ENCODE results near the gene PIERCE2. TPM values are rescaled to one million over a fixed set of nuclear protein-coding genes. Genes with fewer than 3 reads are reported as not detected.

PIERCE2 gene
- total RNA-seq, 4 donors from 2014 or later: 1.9 to 5.4 (median 3.9) TPM

DNA sequence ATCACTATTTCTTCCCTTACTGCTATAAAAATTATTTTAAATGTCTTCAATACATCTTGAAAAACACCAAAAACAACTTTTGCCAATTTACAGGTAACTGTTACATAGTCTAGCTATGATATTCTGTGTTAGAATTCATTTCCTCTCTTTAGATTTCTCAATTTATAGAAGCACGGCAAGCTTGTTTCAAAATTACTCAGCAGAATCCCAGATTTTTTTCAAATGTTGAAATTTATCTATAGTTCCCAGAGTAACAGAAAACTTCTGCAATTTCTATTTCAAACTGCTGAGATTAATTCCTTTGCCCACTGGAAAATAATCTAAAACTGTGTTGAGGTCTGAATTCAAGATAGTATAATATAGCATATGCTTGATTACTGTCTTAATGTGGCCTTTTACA is 41.3 kb upstream of the PIERCE2 start:
- ATAC-seq: no peak
- WGBS, 2 donors (ENCODE audit: low coverage in 1 of 2): 78 to 88% methylated on average over 1 of the region's 1 CpG
- Histone ChIP-seq H3K4me3 (no peak overlapping the region), H3K4me1 (no peaks in the 10 kb centered on the region), H3K27ac (no peak overlapping the region), H3K27me3 (no peaks in the 10 kb centered on the region), H3K9me3 (no peaks in the 10 kb centered on the region), H3K36me3 (peaks cover 0 to 73% of the 10 kb centered on the region in 2 donors)
- TF ChIP-seq POLR2AphosphoS5 (IDR thresholded peaks at IDR 0.05) (no peak), EP300 (IDR thresholded peaks at IDR 0.05) (no peak), POLR2A (IDR thresholded peaks at IDR 0.05) (no peak)
- TF ChIP-seq, protein P1, sequence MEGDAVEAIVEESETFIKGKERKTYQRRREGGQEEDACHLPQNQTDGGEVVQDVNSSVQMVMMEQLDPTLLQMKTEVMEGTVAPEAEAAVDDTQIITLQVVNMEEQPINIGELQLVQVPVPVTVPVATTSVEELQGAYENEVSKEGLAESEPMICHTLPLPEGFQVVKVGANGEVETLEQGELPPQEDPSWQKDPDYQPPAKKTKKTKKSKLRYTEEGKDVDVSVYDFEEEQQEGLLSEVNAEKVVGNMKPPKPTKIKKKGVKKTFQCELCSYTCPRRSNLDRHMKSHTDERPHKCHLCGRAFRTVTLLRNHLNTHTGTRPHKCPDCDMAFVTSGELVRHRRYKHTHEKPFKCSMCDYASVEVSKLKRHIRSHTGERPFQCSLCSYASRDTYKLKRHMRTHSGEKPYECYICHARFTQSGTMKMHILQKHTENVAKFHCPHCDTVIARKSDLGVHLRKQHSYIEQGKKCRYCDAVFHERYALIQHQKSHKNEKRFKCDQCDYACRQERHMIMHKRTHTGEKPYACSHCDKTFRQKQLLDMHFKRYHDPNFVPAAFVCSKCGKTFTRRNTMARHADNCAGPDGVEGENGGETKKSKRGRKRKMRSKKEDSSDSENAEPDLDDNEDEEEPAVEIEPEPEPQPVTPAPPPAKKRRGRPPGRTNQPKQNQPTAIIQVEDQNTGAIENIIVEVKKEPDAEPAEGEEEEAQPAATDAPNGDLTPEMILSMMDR (IDR thresholded peaks at IDR 0.05): no peak

DNA sequence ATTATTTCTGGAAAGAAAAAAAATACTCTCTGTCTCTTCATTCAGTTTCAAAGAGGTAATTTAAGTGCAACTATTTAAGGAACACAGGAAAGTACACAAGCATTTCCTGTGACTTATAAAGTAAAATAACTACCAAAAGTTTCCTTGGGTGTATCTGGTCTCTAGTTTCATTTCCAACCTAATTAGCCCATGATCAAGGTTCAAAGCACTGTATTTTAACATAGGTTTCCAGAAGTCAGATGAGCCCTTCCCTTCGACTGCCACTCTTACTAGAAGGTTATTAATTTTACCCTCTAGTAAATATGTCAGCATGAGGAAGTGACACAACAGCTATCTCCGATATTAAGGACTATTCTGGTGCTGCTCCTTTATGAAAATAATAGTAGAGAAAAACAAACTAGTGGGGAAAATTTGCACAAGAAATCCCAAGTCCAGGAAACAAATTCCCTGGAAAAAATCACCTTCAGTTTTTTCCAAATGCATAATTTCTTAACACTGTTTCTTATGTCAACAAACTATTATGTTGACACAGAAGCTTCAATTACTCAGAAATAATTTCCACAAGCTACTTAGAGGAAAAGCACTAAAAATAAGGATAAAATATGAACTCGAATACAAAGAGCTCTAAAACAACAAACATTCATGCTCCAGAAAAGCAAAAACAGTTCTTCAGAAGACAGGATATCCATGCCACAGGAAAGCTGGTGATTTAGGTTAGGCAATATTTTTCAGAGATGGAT is 35.4 kb upstream of the PIERCE2 start:
- H3K9me3 ChIP-seq: no peaks in the 10 kb centered on the region
- no peak for ATAC-seq
- TF ChIP-seq EP300 (IDR thresholded peaks at IDR 0.05) (no peak), POLR2A (IDR thresholded peaks at IDR 0.05) (no peak), POLR2AphosphoS5 (IDR thresholded peaks at IDR 0.05) (no peak)
- TF ChIP-seq, protein P1 (IDR thresholded peaks at IDR 0.05): no peak
- H3K4me1 ChIP-seq: no peaks in the 10 kb centered on the region
- WGBS, 2 donors (ENCODE audit: low coverage in 1 of 2): 33 to 36% methylated on average over 3 of the region's 3 CpGs
- H3K36me3 ChIP-seq: peaks cover 4 to 86% of the 10 kb centered on the region in 2 donors
- no peaks in the 10 kb centered on the region for H3K27me3 ChIP-seq
- peak overlapping the region in 1 of 4 donors; percentile 28 for H3K27ac ChIP-seq
- no peak overlapping the region for H3K4me3 ChIP-seq

DNA sequence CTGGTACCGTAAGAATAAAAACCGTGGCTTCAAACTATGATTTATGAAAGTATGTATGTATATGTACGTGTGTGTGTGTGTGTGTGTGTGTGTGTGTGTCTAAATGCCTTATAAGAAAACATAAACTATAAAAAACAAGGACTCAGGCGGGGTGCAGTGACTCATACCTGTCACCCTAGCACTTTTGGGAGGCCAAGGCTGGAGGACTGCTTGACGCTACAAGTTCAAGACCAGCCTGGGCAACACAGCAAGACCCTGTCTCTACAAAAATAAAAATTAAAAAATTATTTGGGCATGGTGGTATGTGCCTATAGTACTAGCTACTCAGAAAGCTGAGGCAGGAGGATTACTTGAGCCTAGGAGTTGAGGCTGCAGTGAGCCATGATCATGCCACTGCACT is 29.2 kb upstream of the PIERCE2 start:
- no peak for ATAC-seq
- Histone ChIP-seq H3K4me3 (no peak overlapping the region), H3K36me3 (peaks cover 4 to 90% of the 10 kb centered on the region in 2 donors), H3K9me3 (no peaks in the 10 kb centered on the region), H3K27me3 (no peaks in the 10 kb centered on the region), H3K27ac (no peak overlapping the region), H3K4me1 (no peaks in the 10 kb centered on the region)
- TF ChIP-seq POLR2AphosphoS5 (IDR thresholded peaks at IDR 0.05): no peak
- no peak for TF ChIP-seq POLR2A (IDR thresholded peaks at IDR 0.05)
- no peak for TF ChIP-seq EP300 (IDR thresholded peaks at IDR 0.05)
- TF ChIP-seq, protein P1 (IDR thresholded peaks at IDR 0.05): no peak
- WGBS, 2 donors (ENCODE audit: low coverage in 1 of 2): 71 to 100% methylated on average over 1 to 5 of the region's 5 CpGs

DNA sequence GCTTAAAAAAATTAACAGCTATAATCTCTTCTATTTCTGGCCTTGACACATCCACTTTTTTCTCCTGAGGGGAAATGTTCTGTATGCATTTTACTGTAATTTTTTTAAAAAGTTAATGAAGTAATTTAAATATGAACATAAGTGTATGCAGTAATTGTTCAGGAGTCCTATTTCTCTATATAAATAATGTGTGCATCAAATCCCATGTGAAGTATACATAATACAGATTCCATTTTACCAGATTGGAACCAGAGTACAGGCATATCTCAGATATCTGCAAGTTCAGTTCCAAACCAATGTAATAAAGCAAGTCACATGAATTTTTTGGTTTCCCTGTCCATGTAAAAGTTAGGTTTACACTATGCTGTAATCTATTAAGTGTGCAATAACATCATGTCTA is 26.7 kb upstream of the PIERCE2 start:
- Histone ChIP-seq H3K27me3 (no peaks in the 10 kb centered on the region), H3K9me3 (no peaks in the 10 kb centered on the region), H3K4me3 (no peak overlapping the region), H3K36me3 (peaks cover 0 to 95% of the 10 kb centered on the region in 2 donors), H3K4me1 (no peaks in the 10 kb centered on the region), H3K27ac (no peak overlapping the region)
- no peak for TF ChIP-seq EP300 (IDR thresholded peaks at IDR 0.05)
- TF ChIP-seq POLR2AphosphoS5 (IDR thresholded peaks at IDR 0.05): no peak
- TF ChIP-seq, protein P1 (IDR thresholded peaks at IDR 0.05): no peak
- no peak for TF ChIP-seq POLR2A (IDR thresholded peaks at IDR 0.05)
- ATAC-seq: no peak

DNA sequence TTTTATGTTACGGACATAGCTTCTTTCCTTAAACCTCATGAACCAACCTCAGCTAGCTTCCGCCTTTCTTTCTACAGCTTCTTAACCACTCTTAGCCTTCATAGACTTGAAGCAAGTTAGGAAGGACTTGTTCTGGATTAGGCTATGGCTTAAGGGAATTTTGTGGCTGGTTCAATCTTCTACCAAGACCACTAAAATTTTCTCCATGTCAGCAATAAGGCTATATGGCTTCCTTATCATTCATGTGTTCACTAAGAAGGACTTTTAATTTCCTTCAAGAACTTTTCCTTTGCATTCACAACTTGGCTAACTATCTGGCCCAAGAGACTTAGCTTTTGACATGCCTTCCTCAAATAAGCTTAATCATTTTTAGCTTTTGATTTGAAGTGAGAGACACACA is 24.6 kb upstream of the PIERCE2 start:
- Histone ChIP-seq H3K27me3 (no peaks in the 10 kb centered on the region), H3K27ac (no peak overlapping the region), H3K4me3 (no peak overlapping the region), H3K9me3 (no peaks in the 10 kb centered on the region), H3K4me1 (peaks cover 0 to under 1% (median 0%) of the 10 kb centered on the region in 3 donors), H3K36me3 (peaks cover 0 to 93% of the 10 kb centered on the region in 2 donors)
- no peak for ATAC-seq
- TF ChIP-seq, protein P1 (IDR thresholded peaks at IDR 0.05): no peak
- TF ChIP-seq POLR2A (IDR thresholded peaks at IDR 0.05): no peak
- TF ChIP-seq EP300 (IDR thresholded peaks at IDR 0.05): no peak
- TF ChIP-seq POLR2AphosphoS5 (IDR thresholded peaks at IDR 0.05): no peak
- WGBS, 2 donors (ENCODE audit: low coverage in 1 of 2): 90 to 100% methylated on average over 2 of the region's 2 CpGs

Measured in gastroesophageal sphincter (tissue), 4 donors.